SK-N-SH (cell line): Measurements from ENCODE around the gene ZNF550.

ENCODE experiments used
- EP300 ChIP-seq, 2 experiments: IDR thresholded peaks; 2 replicates each; pipeline versions ENCODE4 v1.4.0 to v1.6.1; 2012; ENCODE audit warnings: borderline replicate concordance in 1 of 2, low read depth in 1 of 2, low read length in 1 of 2
- EZH2phosphoT487 ChIP-seq: fragments of 200-600 bp; sonication (generic); IDR thresholded peaks from 2 replicates; pipeline ENCODE4 v1.6.1; 2017; ENCODE audit warnings: low read depth, mixed run types, mild to moderate bottlenecking, antibody characterized with exemption, moderate library complexity, borderline replicate concordance
- FOXM1 ChIP-seq: IDR thresholded peaks from 2 replicates; pipeline ENCODE4 v1.4.0; 2012; ENCODE audit warnings: low read depth, mild to moderate bottlenecking
- GABPA ChIP-seq: IDR thresholded peaks from 2 replicates; pipeline ENCODE4 v1.4.0; 2012; ENCODE audit warnings: low read depth, mild to moderate bottlenecking
- POLR2AphosphoS5 ChIP-seq: IDR thresholded peaks from 2 replicates; pipeline ENCODE4 v1.6.1; 2012; ENCODE audit warnings: low read depth, low read length
- RFX5 ChIP-seq: IDR thresholded peaks from 2 replicates; pipeline ENCODE4 v1.6.1; 2012; ENCODE audit warnings: mild to moderate bottlenecking, improper control_type of control experiment, low read length
- TAF1 ChIP-seq: IDR thresholded peaks from 2 replicates; pipeline ENCODE4 v1.6.1; 2012; ENCODE audit warnings: low read depth, mild to moderate bottlenecking, low read length, moderate library complexity, borderline replicate concordance
- TEAD4 ChIP-seq: IDR thresholded peaks from 2 replicates; pipeline ENCODE4 v1.4.0; 2012; ENCODE audit warnings: mild to moderate bottlenecking, borderline replicate concordance; ENCODE audit not compliant: insufficient read depth
- TF ChIP-seq, protein P1 (sequence below): fragments of 200-600 bp; sonication (generic); IDR thresholded peaks from 2 replicates; pipeline ENCODE4 v1.6.1; 2017; ENCODE audit warnings: antibody characterized with exemption, mild to moderate bottlenecking, moderate library complexity
- TF ChIP-seq, protein P2 (sequence below): IDR thresholded peaks from 2 replicates; pipeline ENCODE4 v1.4.0; 2012; ENCODE audit warnings: low read depth
- TF ChIP-seq, protein P3 (sequence below): IDR thresholded peaks from 2 replicates; pipeline ENCODE4; 2012
- TF ChIP-seq, protein P4 (sequence below): fragments of 150-350 bp; IDR thresholded peaks from 2 replicates; pipeline ENCODE4 v1.6.1; 2017; ENCODE audit warnings: antibody characterized with exemption, low read length, low read depth, borderline replicate concordance

DNA sequence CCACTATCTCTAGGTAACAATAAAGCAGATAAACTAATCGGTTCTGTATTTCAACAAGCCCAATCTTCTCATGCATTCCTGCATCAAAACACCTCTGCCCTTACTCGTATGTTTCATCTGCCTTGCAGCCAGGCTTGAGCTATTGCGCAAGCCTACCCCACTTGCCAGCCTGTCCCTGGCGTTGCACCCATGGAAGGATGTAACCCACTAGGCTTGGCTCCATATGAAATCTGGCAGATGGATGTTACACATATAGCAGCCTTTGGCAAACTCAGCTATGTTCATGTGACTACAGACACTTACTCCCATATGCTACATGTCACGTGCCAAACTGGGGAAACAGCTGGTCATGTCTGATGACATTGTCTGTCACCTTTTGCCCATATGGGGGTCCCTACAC lies 44.4 kb downstream of the ZNF550 start:
- TF ChIP-seq TAF1 (no peak), EZH2phosphoT487 (no peak), EP300 (IDR thresholded peaks at IDR 0.05; ENCODE audit: borderline replicate concordance in 1 of 2, low read depth in 1 of 2, low read length in 1 of 2) (no peak), RFX5 (no peak), FOXM1 (no peak), POLR2AphosphoS5 (no peak), GABPA (no peak), TEAD4 (no peak)
- TF ChIP-seq, protein P1, sequence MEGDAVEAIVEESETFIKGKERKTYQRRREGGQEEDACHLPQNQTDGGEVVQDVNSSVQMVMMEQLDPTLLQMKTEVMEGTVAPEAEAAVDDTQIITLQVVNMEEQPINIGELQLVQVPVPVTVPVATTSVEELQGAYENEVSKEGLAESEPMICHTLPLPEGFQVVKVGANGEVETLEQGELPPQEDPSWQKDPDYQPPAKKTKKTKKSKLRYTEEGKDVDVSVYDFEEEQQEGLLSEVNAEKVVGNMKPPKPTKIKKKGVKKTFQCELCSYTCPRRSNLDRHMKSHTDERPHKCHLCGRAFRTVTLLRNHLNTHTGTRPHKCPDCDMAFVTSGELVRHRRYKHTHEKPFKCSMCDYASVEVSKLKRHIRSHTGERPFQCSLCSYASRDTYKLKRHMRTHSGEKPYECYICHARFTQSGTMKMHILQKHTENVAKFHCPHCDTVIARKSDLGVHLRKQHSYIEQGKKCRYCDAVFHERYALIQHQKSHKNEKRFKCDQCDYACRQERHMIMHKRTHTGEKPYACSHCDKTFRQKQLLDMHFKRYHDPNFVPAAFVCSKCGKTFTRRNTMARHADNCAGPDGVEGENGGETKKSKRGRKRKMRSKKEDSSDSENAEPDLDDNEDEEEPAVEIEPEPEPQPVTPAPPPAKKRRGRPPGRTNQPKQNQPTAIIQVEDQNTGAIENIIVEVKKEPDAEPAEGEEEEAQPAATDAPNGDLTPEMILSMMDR = no peak
- TF ChIP-seq, protein P2, sequence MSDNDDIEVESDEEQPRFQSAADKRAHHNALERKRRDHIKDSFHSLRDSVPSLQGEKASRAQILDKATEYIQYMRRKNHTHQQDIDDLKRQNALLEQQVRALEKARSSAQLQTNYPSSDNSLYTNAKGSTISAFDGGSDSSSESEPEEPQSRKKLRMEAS = no peak
- TF ChIP-seq, protein P3, sequence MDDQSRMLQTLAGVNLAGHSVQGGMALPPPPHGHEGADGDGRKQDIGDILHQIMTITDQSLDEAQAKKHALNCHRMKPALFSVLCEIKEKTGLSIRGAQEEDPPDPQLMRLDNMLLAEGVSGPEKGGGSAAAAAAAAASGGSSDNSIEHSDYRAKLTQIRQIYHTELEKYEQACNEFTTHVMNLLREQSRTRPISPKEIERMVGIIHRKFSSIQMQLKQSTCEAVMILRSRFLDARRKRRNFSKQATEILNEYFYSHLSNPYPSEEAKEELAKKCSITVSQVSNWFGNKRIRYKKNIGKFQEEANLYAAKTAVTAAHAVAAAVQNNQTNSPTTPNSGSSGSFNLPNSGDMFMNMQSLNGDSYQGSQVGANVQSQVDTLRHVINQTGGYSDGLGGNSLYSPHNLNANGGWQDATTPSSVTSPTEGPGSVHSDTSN = no peak
- TF ChIP-seq, protein P4, sequence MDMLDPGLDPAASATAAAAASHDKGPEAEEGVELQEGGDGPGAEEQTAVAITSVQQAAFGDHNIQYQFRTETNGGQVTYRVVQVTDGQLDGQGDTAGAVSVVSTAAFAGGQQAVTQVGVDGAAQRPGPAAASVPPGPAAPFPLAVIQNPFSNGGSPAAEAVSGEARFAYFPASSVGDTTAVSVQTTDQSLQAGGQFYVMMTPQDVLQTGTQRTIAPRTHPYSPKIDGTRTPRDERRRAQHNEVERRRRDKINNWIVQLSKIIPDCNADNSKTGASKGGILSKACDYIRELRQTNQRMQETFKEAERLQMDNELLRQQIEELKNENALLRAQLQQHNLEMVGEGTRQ = no peak
